GM23338 (cell line): ENCODE results near the gene FAM53B. TPM values are rescaled to one million over a fixed set of nuclear protein-coding genes. Genes with fewer than 3 reads are reported as not detected.

Experiments used
- ATAC-seq: fragments of 200-7000 bp; cut with Tn5 transposase; 3 replicates; pipeline ENCODE4 v1.9.1; 2020
- DNase-seq: peaks from one replicate; pipeline ENCODE4 v3.0.0-alpha.2; 2015; ENCODE audit warnings: low spot score
- H2AFZ ChIP-seq: fragments of 200-600 bp; sonication (generic); 2 replicates; pipeline ENCODE4 v1.8.0; 2016; ENCODE audit warnings: antibody characterized with exemption, mild to moderate bottlenecking, moderate library complexity
- H3F3A ChIP-seq: fragments of 200-600 bp; sonication (generic); replicated peaks from 2 replicates; pipeline ENCODE4 v1.8.0; 2017; ENCODE audit warnings: antibody characterized with exemption, mixed run types, low read depth
- H3K27ac ChIP-seq: fragments of 200-600 bp; sonication (generic); 2 replicates; pipeline ENCODE4 v1.6.1; 2016; ENCODE audit warnings: low read depth
- H3K27me3 ChIP-seq: fragments of 200-600 bp; sonication (generic); 2 replicates; pipeline ENCODE4 v1.8.0; 2016; ENCODE audit warnings: mild to moderate bottlenecking, mixed run types, moderate library complexity; ENCODE audit not compliant: insufficient read depth
- H3K36me3 ChIP-seq: fragments of 200-600 bp; sonication (generic); 2 replicates; pipeline ENCODE4 v1.8.0; 2016; ENCODE audit warnings: mild to moderate bottlenecking; ENCODE audit not compliant: insufficient read depth
- H3K4me1 ChIP-seq: fragments of 200-600 bp; sonication (generic); 2 replicates; pipeline ENCODE4 v1.8.0; 2016; ENCODE audit warnings: mild to moderate bottlenecking, moderate library complexity; ENCODE audit not compliant: insufficient read depth
- H3K4me2 ChIP-seq: fragments of 200-600 bp; sonication (generic); 2 replicates; pipeline ENCODE4 v1.7.1; 2017; ENCODE audit warnings: mixed run types
- H3K4me3 ChIP-seq: fragments of 200-600 bp; sonication (generic); 2 replicates; pipeline ENCODE4 v1.6.1; 2016; ENCODE audit warnings: mixed run types
- H3K79me2 ChIP-seq: fragments of 200-600 bp; sonication (generic); replicated peaks from 2 replicates; pipeline ENCODE4 v1.8.0; 2017; ENCODE audit warnings: mild to moderate bottlenecking; ENCODE audit not compliant: insufficient read depth
- H3K9me2 ChIP-seq: fragments of 200-600 bp; sonication (generic); 2 replicates; pipeline ENCODE4 v1.8.0; 2017; ENCODE audit not compliant: insufficient read depth
- H4K20me1 ChIP-seq: fragments of 200-600 bp; sonication (generic); replicated peaks from 2 replicates; pipeline ENCODE4 v1.8.0; 2017; ENCODE audit warnings: mild to moderate bottlenecking; ENCODE audit not compliant: insufficient read depth
- H3K27ac Mint-ChIP-seq: 2 replicates; pipeline ENCODE4 v1.8.0; 2020; ENCODE audit warnings: inconsistent platforms, mild to moderate bottlenecking, moderate library complexity, mixed read lengths
- H3K27me3 Mint-ChIP-seq: 3 replicates; pipeline ENCODE4 v1.8.0; 2022; ENCODE audit warnings: low read depth, mild to moderate bottlenecking, moderate library complexity, mixed read lengths, inconsistent platforms; ENCODE audit not compliant: insufficient read depth, poor library complexity
- H3K36me3 Mint-ChIP-seq: 3 replicates; pipeline ENCODE4 v1.8.0; 2021; ENCODE audit warnings: low read depth, mild to moderate bottlenecking, inconsistent platforms, moderate library complexity, mixed read lengths
- H3K4me1 Mint-ChIP-seq: 3 replicates; pipeline ENCODE4 v1.8.0; 2020; ENCODE audit warnings: mild to moderate bottlenecking, inconsistent platforms, mixed read lengths
- H3K4me3 Mint-ChIP-seq: 3 replicates; pipeline ENCODE4 v1.8.0; 2021; ENCODE audit warnings: moderate library complexity, mild to moderate bottlenecking, inconsistent platforms, mixed read lengths
- H3K9me3 Mint-ChIP-seq: 3 replicates; pipeline ENCODE4 v1.8.0; 2020; ENCODE audit warnings: moderate library complexity, mild to moderate bottlenecking, inconsistent platforms, mixed read lengths
- CREB1 ChIP-seq: fragments of 250-450 bp; sonication (Bioruptor Pico); IDR thresholded peaks from 2 replicates; pipeline ENCODE4 v1.5.0; 2020; ENCODE audit warnings: low read depth, mild to moderate bottlenecking, moderate library complexity
- ETS1 ChIP-seq: IDR thresholded peaks from 2 replicates; pipeline ENCODE4 v1.6.1; 2016; ENCODE audit warnings: antibody characterized with exemption
- EZH2 ChIP-seq: fragments of 200-600 bp; sonication (generic); IDR thresholded peaks from one replicate; pipeline ENCODE4 v1.8.0; 2017; ENCODE audit warnings: antibody characterized with exemption, mild to moderate bottlenecking, low read depth; ENCODE audit not compliant: unreplicated experiment
- EZH2phosphoT487 ChIP-seq: fragments of 200-600 bp; sonication (generic); IDR thresholded peaks from one replicate; pipeline ENCODE4 v1.8.1; 2018; ENCODE audit warnings: antibody characterized with exemption; ENCODE audit not compliant: unreplicated experiment
- JUNB ChIP-seq: IDR thresholded peaks from one replicate; pipeline ENCODE4 v1.6.1; 2016; ENCODE audit warnings: antibody characterized with exemption; ENCODE audit not compliant: unreplicated experiment
- NANOG ChIP-seq: IDR thresholded peaks from 2 replicates; pipeline ENCODE4 v1.6.1; 2016; ENCODE audit warnings: antibody characterized with exemption, borderline replicate concordance
- POLR2AphosphoS5 ChIP-seq: IDR thresholded peaks from 2 replicates; pipeline ENCODE4 v1.6.1; 2016; ENCODE audit warnings: antibody characterized with exemption, low read depth
- STAT1 ChIP-seq: IDR thresholded peaks from one replicate; pipeline ENCODE4 v1.6.1; 2016; ENCODE audit warnings: antibody characterized with exemption; ENCODE audit not compliant: unreplicated experiment
- ZNF114 ChIP-seq: fragments of 250-450 bp; sonication (Bioruptor Pico); IDR thresholded peaks from 2 replicates; pipeline ENCODE4 v1.5.0; 2020; ENCODE audit warnings: mild to moderate bottlenecking, moderate library complexity
- ZNF331 ChIP-seq: fragments of 250-450 bp; sonication (Bioruptor Pico); IDR thresholded peaks from 2 replicates; pipeline ENCODE4 v1.5.0; 2020; ENCODE audit warnings: low read depth, mild to moderate bottlenecking, moderate library complexity
- ZNF462 ChIP-seq: fragments of 250-450 bp; sonication (Bioruptor Pico); IDR thresholded peaks from 2 replicates; pipeline ENCODE4 v1.5.0; 2020; ENCODE audit warnings: mild to moderate bottlenecking, moderate library complexity
- polyA plus RNA-seq: library from polyadenylated mRNA; unstranded; fragments of >200 nt; fragmentation: Nextera tagmentation; extraction: Ambion mirVana; gene quantifications from 2 replicates; pipeline ENCODE4 v1.2.1, GENCODE V29; 2016
- total RNA-seq: library from RNA; depleted of rRNA; stranded (reverse); fragments of >200 nt; shearing (Covaris generic); gene quantifications from 2 replicates; pipeline ENCODE4 v1.2.3, GENCODE V29; 2014
- TF ChIP-seq, protein P1 (sequence below), 2 experiments: fragments of 200-600 bp in 1 of 2; sonication (generic) in 1 of 2; conservative IDR thresholded peaks; 2 replicates each; pipeline versions ENCODE4 v1.5.1 to v1.6.1; 2016 to 2017; ENCODE audit warnings: antibody characterized with exemption in 2 of 2, low read depth in 2 of 2, mild to moderate bottlenecking in 2 of 2, moderate library complexity in 1 of 2

The FAM53B gene
- total and polyA plus RNA-seq, 2 experiments from 2014 or later = 3.0 to 20.3 TPM

- no peak for TF ChIP-seq STAT1
- no peak for TF ChIP-seq NANOG
- no peak for TF ChIP-seq CREB1
- TF ChIP-seq POLR2AphosphoS5 = no peak
- no peak for TF ChIP-seq EZH2phosphoT487
Measured at GRCh38 chr10:124705381-124705740, 38.8 kb downstream of the FAM53B start (continued).

DNA sequence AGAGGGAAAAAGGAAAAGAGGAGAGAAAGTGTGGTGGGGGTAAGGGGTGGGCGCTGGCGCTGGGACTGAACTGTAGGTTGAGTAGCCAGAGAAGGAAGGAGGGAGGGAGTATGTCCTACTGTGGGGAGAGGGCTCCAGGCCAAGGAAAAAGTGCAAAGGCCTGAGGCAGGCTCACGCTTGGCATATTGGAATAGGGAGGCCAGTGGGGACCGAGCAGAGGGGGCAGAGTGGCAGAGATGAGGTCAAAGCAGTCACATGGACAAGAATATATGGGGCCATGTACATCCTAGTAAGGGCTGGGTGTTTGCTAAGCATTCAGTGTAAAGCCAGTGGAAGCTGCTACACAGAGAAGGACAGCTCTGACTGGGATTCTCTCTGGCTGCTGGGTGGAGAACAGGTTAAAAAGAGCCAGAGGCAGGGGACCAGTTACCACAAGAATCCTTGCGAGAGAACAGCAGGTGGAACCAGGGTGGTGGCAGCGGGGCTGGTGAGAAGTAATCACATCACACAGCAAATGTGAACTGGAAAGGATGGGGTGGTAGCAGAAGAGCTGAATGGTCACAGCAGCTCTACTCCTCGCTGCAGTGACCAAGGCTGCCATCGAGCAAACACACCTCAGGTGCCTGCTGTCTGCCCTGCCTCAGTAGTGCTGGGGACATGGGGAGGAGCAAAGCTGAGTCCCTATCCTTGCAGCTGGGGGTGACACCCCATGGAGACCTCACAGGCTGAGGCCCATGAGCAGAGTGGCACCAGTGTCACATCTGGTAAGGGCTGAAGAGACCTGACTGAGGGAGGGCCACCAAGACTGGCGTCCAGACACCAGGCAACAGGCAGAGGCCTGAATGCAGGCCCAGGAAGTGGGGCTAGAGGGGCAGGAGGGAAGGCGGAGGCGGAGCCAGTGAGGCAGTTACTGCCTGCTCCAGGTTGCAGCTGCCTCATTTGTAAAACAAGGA is 39.5 kb downstream of the FAM53B start:
- 0 out of 2 replicates have a peak, but pooled peaks cover 8% of the 10 kb centered on the region for H3K4me1 ChIP-seq
- no peak overlapping the region for H3K27ac Mint-ChIP-seq
- H3K79me2 ChIP-seq = peaks cover 4% of the 10 kb centered on the region; the same call in 1 of the 2 replicates
- peaks cover 22% of the 10 kb centered on the region for H3K4me1 Mint-ChIP-seq
- no peaks in the 10 kb centered on the region for H3K9me3 Mint-ChIP-seq
- H3K27ac ChIP-seq = no peak overlapping the region
- no peak overlapping the region for H3K4me2 ChIP-seq
- no peak overlapping the region for H3K4me3 ChIP-seq
- H2AFZ ChIP-seq = no peak overlapping the region
- DNase-seq (no peak), ATAC-seq (peak; percentile 11; the same call in 1 of the 3 replicates)
- peaks cover 9% of the 10 kb centered on the region for H3K27me3 Mint-ChIP-seq
- no peaks in the 10 kb centered on the region for H3K27me3 ChIP-seq
- no peaks in the 10 kb centered on the region; the same call in 1 of the 2 replicates for H3K36me3 ChIP-seq
- no peaks in the 10 kb centered on the region for H3K9me2 ChIP-seq
- H4K20me1 ChIP-seq = no peaks in the 10 kb centered on the region
- no peaks in the 10 kb centered on the region for H3F3A ChIP-seq
- H3K4me3 Mint-ChIP-seq = no peak overlapping the region
- peaks cover 6% of the 10 kb centered on the region; the same call in 2 of the 3 replicates for H3K36me3 Mint-ChIP-seq
- TF ChIP-seq CREB1 = no peak
- TF ChIP-seq JUNB = no peak
- TF ChIP-seq, protein P1, sequence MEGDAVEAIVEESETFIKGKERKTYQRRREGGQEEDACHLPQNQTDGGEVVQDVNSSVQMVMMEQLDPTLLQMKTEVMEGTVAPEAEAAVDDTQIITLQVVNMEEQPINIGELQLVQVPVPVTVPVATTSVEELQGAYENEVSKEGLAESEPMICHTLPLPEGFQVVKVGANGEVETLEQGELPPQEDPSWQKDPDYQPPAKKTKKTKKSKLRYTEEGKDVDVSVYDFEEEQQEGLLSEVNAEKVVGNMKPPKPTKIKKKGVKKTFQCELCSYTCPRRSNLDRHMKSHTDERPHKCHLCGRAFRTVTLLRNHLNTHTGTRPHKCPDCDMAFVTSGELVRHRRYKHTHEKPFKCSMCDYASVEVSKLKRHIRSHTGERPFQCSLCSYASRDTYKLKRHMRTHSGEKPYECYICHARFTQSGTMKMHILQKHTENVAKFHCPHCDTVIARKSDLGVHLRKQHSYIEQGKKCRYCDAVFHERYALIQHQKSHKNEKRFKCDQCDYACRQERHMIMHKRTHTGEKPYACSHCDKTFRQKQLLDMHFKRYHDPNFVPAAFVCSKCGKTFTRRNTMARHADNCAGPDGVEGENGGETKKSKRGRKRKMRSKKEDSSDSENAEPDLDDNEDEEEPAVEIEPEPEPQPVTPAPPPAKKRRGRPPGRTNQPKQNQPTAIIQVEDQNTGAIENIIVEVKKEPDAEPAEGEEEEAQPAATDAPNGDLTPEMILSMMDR (conservative IDR thresholded peaks at IDR 0.05; ENCODE audit: low read depth in 2 of 2) = no peak
- no peak for TF ChIP-seq EZH2
- TF ChIP-seq STAT1 = no peak
- no peak for TF ChIP-seq ZNF114 (CRISPR knock-in tag)
- TF ChIP-seq EZH2phosphoT487 = no peak
- TF ChIP-seq ZNF331 (CRISPR knock-in tag) = no peak
- TF ChIP-seq NANOG = no peak
- no peak for TF ChIP-seq ZNF462 (CRISPR knock-in tag)
- TF ChIP-seq POLR2AphosphoS5 = no peak
- no peak for TF ChIP-seq ETS1
